Measurements from ENCODE around the gene TASOR. TPM values are rescaled to one million over a fixed set of nuclear protein-coding genes. Genes with fewer than 3 reads are reported as not detected.
A peak's percentile ranks its signal among the peaks of the same experiment; 100 is the strongest.

Gene TASOR
- total and polyA plus RNA-seq, 2 of the 8 experiments (the other 6 are each of a cell fraction or from before 2014, with no cell fraction given), result 12.2 to 45.5 TPM

- Histone ChIP-seq H3K4me1 (replicated peaks in 1 of 4; ENCODE audit: control insufficient read depth in 3 of 4, insufficient read depth in 4 of 4, low read length in 3 of 4) (no peaks in the 10 kb centered on the region), H3K79me2 (ENCODE audit: control insufficient read depth in 1 of 2, insufficient read depth in 2 of 2, low read length in 2 of 2) (no peaks in the 10 kb centered on the region), H3K36me3 (ENCODE audit: control insufficient read depth in 2 of 4, insufficient read depth in 4 of 4, low read length in 3 of 4) (no peaks in the 10 kb centered on the region), H2BK15ac (ENCODE audit: low read length) (no peak overlapping the region), H3K18ac (ENCODE audit: extremely low read depth, low read length) (no peak overlapping the region), H3K23me2 (ENCODE audit: low read depth, low read length) (no peaks in the 10 kb centered on the region), H2BK12ac (ENCODE audit: low read depth, low read length) (no peak overlapping the region), H3K79me1 (ENCODE audit: low read depth, low read length) (no peaks in the 10 kb centered on the region), H3K23ac (ENCODE audit: insufficient read length) (no peak overlapping the region), H3K27ac (ENCODE audit: low read depth, low read length) (no peak overlapping the region), H4K8ac (ENCODE audit: extremely low read depth, insufficient read depth, low read length) (no peak overlapping the region; the same call in 1 of the 2 replicates), H2BK5ac (ENCODE audit: low read depth, low read length) (no peak overlapping the region), H4K20me1 (replicated peaks in 1 of 2; ENCODE audit: control insufficient read depth in 1 of 2, insufficient read depth in 2 of 2, low read length in 2 of 2) (no peaks in the 10 kb centered on the region), H3K4ac (replicated peaks; ENCODE audit: insufficient read length, low read depth, low read length) (no peak overlapping the region), H2AK5ac (ENCODE audit: low read depth, low read length) (no peak overlapping the region), H4K91ac (replicated peaks; ENCODE audit: insufficient read length, low read length) (no peak overlapping the region), H3K14ac (ENCODE audit: insufficient read length) (no peak overlapping the region), H3K4me3 (ENCODE audit: extremely low read depth in 1 of 4, insufficient read depth in 2 of 4, low read depth in 3 of 4, low read length in 4 of 4) (no peak overlapping the region), H3K9me3 (ENCODE audit: insufficient read depth in 2 of 2, low read depth in 1 of 2, low read length in 1 of 2) (no peaks in the 10 kb centered on the region), H2AFZ (ENCODE audit: low read length) (no peak overlapping the region), H2BK120ac (replicated peaks; ENCODE audit: low read depth, low read length) (no peak overlapping the region), H3K27me3 (replicated peaks in 1 of 4; ENCODE audit: control insufficient read depth in 3 of 4, extremely low read depth in 1 of 4, insufficient read depth in 3 of 4, low read length in 3 of 4) (no peaks in the 10 kb centered on the region), H4K5ac (ENCODE audit: insufficient read length, low read depth, low read length) (no peak overlapping the region), H3K56ac (replicated peaks; ENCODE audit: insufficient read length, low read depth, low read length) (no peak overlapping the region), H2BK20ac (ENCODE audit: low read length) (no peak overlapping the region), H3K4me2 (ENCODE audit: insufficient read depth in 1 of 2, low read depth in 2 of 2, low read length in 2 of 2) (no peak overlapping the region), H3K9ac (replicated peaks in 1 of 4; ENCODE audit: extremely low read depth in 1 of 4, low read depth in 3 of 4, low read length in 3 of 4) (no peak overlapping the region)
- TF ChIP-seq TAF7 (optimal IDR thresholded peaks at IDR 0.05; ENCODE audit: borderline replicate concordance, low read depth, low read length), result peak; percentile 15
- no peak for TF ChIP-seq POU5F1 (IDR thresholded peaks at IDR 0.05; ENCODE audit: low read depth, low read length)
- TF ChIP-seq RAD21 (IDR thresholded peaks at IDR 0.05 in 1 of 2, conservative IDR thresholded peaks at IDR 0.05 in 1 of 2; ENCODE audit: low read depth in 2 of 2, low read length in 2 of 2), result peak; percentile 88
- peak in 2 of 3 experiments; percentile 56 to 68; a peak in 2 of 4 replicates for TF ChIP-seq CTCF (IDR thresholded peaks at IDR 0.05; ENCODE audit: control extremely low read depth in 1 of 3, insufficient read depth in 1 of 3, low read depth in 1 of 3, low read length in 3 of 3)
- WGBS, 2 experiments (ENCODE audit: extremely low coverage in 1 of 2, insufficient coverage in 1 of 2, insufficient read length in 1 of 2, insufficient replicate concordance in 2 of 2, low coverage in 1 of 2, low lambda C conversion rate in 2 of 2, missing lambda C conversion rate in 1 of 2), result 51% methylated on average over 5 of the region's 5 CpGs; no CpG with 5 or more reads in 1 of the 2 experiments
- no peak for DNase-seq (ENCODE audit: low read depth in 1 of 2, low spot score in 2 of 2)
- CTCF ChIA-PET (ENCODE audit: partially characterized antibody), result interaction anchor here (0.6 to 8.1 kb wide), 32 partner anchors 9 to 467 kb away, joined by 3 to 178 read pairs (median 4); partner anchors contain the start of gene ARHGEF3
- peak; percentile 58 for FAIRE-seq
- POLR2A ChIA-PET (ENCODE audit: partially characterized antibody), result interaction anchor here (0.6 to 0.7 kb wide), 2 partner anchors 347 to 580 kb away, joined by 3 to 4 read pairs; no protein-coding TSS in a partner anchor
These were observed 19.6 kb upstream of the TASOR start for GRCh38 chr3:56702490-56703315.

Data from H1 (cell line).